ENCODE results near the gene SNRNP27.

The SNRNP27 gene

GRCh38 chr2:69916106-69916505 is 22.4 kb downstream of the SNRNP27 start:
- DNase-seq (ENCODE audit: low read depth) = no peak

- DNase-seq (ENCODE audit: low read depth) = no peak
Observed at GRCh38 chr2:69917852-69918251, 24.1 kb downstream of the SNRNP27 start.

GRCh38 chr2:69918401-69918800 is 24.6 kb downstream of the SNRNP27 start:
- no peak for DNase-seq (ENCODE audit: low read depth)

- no peak for DNase-seq (ENCODE audit: low read depth)
Observed at GRCh38 chr2:69923116-69923515, 29.4 kb downstream of the SNRNP27 start.

GRCh38 chr2:69926849-69927515 is 33.2 kb downstream of the SNRNP27 start:
- no peak for DNase-seq (ENCODE audit: low read depth)

GRCh38 chr2:69931832-69932595 is 38.3 kb downstream of the SNRNP27 start:
- no peak for DNase-seq (ENCODE audit: low read depth)

GRCh38 chr2:69932596-69932922 is 38.8 kb downstream of the SNRNP27 start:
- DNase-seq (ENCODE audit: low read depth) = no peak

- no peak for DNase-seq (ENCODE audit: low read depth)
Observed at GRCh38 chr2:69933254-69933828, 39.6 kb downstream of the SNRNP27 start.

- no peak for DNase-seq (ENCODE audit: low read depth)
Observed at GRCh38 chr2:69933839-69934613, 40.3 kb downstream of the SNRNP27 start.

GRCh38 chr2:69934614-69934908 is 40.8 kb downstream of the SNRNP27 start:
- no peak for DNase-seq (ENCODE audit: low read depth)

- no peak for DNase-seq (ENCODE audit: low read depth)
Observed at GRCh38 chr2:69935011-69935410, 41.3 kb downstream of the SNRNP27 start.

GRCh38 chr2:69936906-69937305 is 43.1 kb downstream of the SNRNP27 start:
- DNase-seq (ENCODE audit: low read depth) = no peak

GRCh38 chr2:69937968-69938367 is 44.2 kb downstream of the SNRNP27 start:
- DNase-seq (ENCODE audit: low read depth) = no peak

GRCh38 chr2:69939722-69940121 is 46.0 kb downstream of the SNRNP27 start:
- no peak for DNase-seq (ENCODE audit: low read depth)

- no peak for DNase-seq (ENCODE audit: low read depth)
Observed at GRCh38 chr2:69940691-69941090, 46.9 kb downstream of the SNRNP27 start.

GRCh38 chr2:69943000-69943842 is 49.5 kb downstream of the SNRNP27 start:
- DNase-seq (ENCODE audit: low read depth) = no peak

- DNase-seq (ENCODE audit: low read depth) = no peak
Observed at GRCh38 chr2:69943843-69944525, 50.2 kb downstream of the SNRNP27 start.

- DNase-seq (ENCODE audit: low read depth) = no peak
Observed at GRCh38 chr2:69944756-69945155, 51.0 kb downstream of the SNRNP27 start.

- DNase-seq (ENCODE audit: low read depth) = no peak
Observed at GRCh38 chr2:69945441-69945840, 51.7 kb downstream of the SNRNP27 start.

GRCh38 chr2:69945941-69946340 is 52.2 kb downstream of the SNRNP27 start:
- no peak for DNase-seq (ENCODE audit: low read depth)
